ENCODE data around the gene HTR5A.

HTR5A gene

GRCh38 chr7:155093596-155093995 lies 23.5 kb downstream of the HTR5A start:
- DNase-seq = no peak

GRCh38 chr7:155094636-155095135 lies 24.6 kb downstream of the HTR5A start:
- no peak for DNase-seq

- DNase-seq = no peak
Measured at GRCh38 chr7:155097338-155097737, 27.2 kb downstream of the HTR5A start.

GRCh38 chr7:155103839-155104238 lies 33.7 kb downstream of the HTR5A start:
- DNase-seq = no peak

GRCh38 chr7:155104913-155105312 lies 34.8 kb downstream of the HTR5A start:
- DNase-seq = no peak

GRCh38 chr7:155106356-155106755 lies 36.2 kb downstream of the HTR5A start:
- DNase-seq = no peak

GRCh38 chr7:155107126-155107525 lies 37.0 kb downstream of the HTR5A start:
- no peak for DNase-seq

GRCh38 chr7:155108144-155108901 lies 38.2 kb downstream of the HTR5A start:
- no peak for DNase-seq

GRCh38 chr7:155109121-155109520 lies 39.0 kb downstream of the HTR5A start:
- DNase-seq = no peak

GRCh38 chr7:155115288-155115687 lies 45.2 kb downstream of the HTR5A start:
- no peak for DNase-seq

- no peak for DNase-seq
Measured at GRCh38 chr7:155119801-155120382, 49.8 kb downstream of the HTR5A start.

GRCh38 chr7:155120460-155120859 lies 50.3 kb downstream of the HTR5A start:
- no peak for DNase-seq

- no peak for DNase-seq
Measured at GRCh38 chr7:155122831-155123230, 52.7 kb downstream of the HTR5A start.

- no peak for DNase-seq
Measured at GRCh38 chr7:155123413-155123812, 53.3 kb downstream of the HTR5A start.

GRCh38 chr7:155124706-155125105 lies 54.6 kb downstream of the HTR5A start:
- no peak for DNase-seq

- no peak for DNase-seq
Measured at GRCh38 chr7:155129186-155129585, 59.1 kb downstream of the HTR5A start.

- DNase-seq = no peak
Measured at GRCh38 chr7:155129789-155130188, 59.7 kb downstream of the HTR5A start.

- DNase-seq = no peak
Measured at GRCh38 chr7:155130493-155130892, 60.4 kb downstream of the HTR5A start.

- no peak for DNase-seq
Measured at GRCh38 chr7:155131090-155131489, 61.0 kb downstream of the HTR5A start.

GRCh38 chr7:155132431-155132830 lies 62.3 kb downstream of the HTR5A start:
- no peak for DNase-seq

- DNase-seq = no peak
Measured at GRCh38 chr7:155136619-155137243, 66.6 kb downstream of the HTR5A start.
